Testis (tissue), 3 donors: Measurements from ENCODE around the gene MED8. TPM values are rescaled to one million over a fixed set of nuclear protein-coding genes. Genes with fewer than 3 reads are reported as not detected.

Experiments used
- DNase-seq: peaks from one replicate; pipeline ENCODE4 v3.0.0-alpha.2; 2019
- H3K27ac ChIP-seq, 2 donors: fragments of 200-600 bp; sonication (generic); one replicate each; pipeline ENCODE4 v1.5.1; 2019
- H3K27me3 ChIP-seq: fragments of 200-600 bp; sonication (generic); one replicate; pipeline ENCODE4 v1.5.1; 2019
- H3K36me3 ChIP-seq: fragments of 200-600 bp; sonication (generic); one replicate; pipeline ENCODE4 v1.5.1; 2017; ENCODE audit warnings: low read depth; ENCODE audit errors: missing control alignments
- H3K4me1 ChIP-seq: fragments of 200-600 bp; sonication (generic); one replicate; pipeline ENCODE4 v1.5.1; 2019
- H3K4me3 ChIP-seq, 2 donors: fragments of 200-600 bp; sonication (generic); one replicate each; pipeline ENCODE4 v1.5.1; 2017 to 2019
- H3K9me3 ChIP-seq: fragments of 200-600 bp; sonication (generic); one replicate; pipeline ENCODE4 v1.5.1; 2017
- CTCF ChIP-seq, 3 experiments: fragments of 450-650 bp in 2 of 3; fragments of 200-600 bp in 1 of 3; sonication (generic) in 1 of 3; IDR thresholded peaks; one replicate each; pipeline ENCODE4 v1.5.1; 2016 to 2019; ENCODE audit warnings: antibody characterized with exemption in 3 of 3, mild to moderate bottlenecking in 2 of 3, moderate library complexity in 1 of 3
- POLR2A ChIP-seq: fragments of 450-650 bp; IDR thresholded peaks from one replicate; pipeline ENCODE4 v1.6.1; 2017; ENCODE audit warnings: antibody characterized with exemption, mild to moderate bottlenecking, moderate library complexity
- WGBS, 2 donors: methylation state at CpG; one replicate each; pipeline ENCODE4 v1.1.5; 2018; 5-methylcytosine and 5-hydroxymethylcytosine counted together
- intact Hi-C: fragments of 100-400 bp; cut with DNase I; formaldehyde crosslinking; loops from one replicate; pipeline ENCODE4 v1.15.1; 2023; ENCODE audit warnings: low total_unique reads
- polyA plus RNA-seq: library from polyadenylated mRNA; stranded (reverse); fragments of 350-450 nt; fragmentation: Illumina TruSeq; extraction: RNeasy Lipid Tissue Mini Kit (QIAGEN cat#74804); gene quantifications from one replicate; pipeline ENCODE4 v1.2.3, GENCODE V29; 2014; ENCODE audit warnings: low read depth, low replicate concordance; ENCODE audit not compliant: insufficient read depth
- total RNA-seq, 2 donors: library from RNA; depleted of rRNA; stranded (reverse); fragments of >200 nt; gene quantifications; one replicate each; pipeline ENCODE4 v1.2.3, GENCODE V29; 2016

MED8 gene
- total and polyA plus RNA-seq, 3 donors from 2014 or later = 43.2 to 49.4 (median 46.5) TPM

- Histone ChIP-seq H3K9me3 (no peaks in the 10 kb centered on the region), H3K4me3 (no peak overlapping the region), H3K27me3 (no peaks in the 10 kb centered on the region), H3K4me1 (peaks cover 18% of the 10 kb centered on the region), H3K27ac (no peak overlapping the region), H3K36me3 (no peaks in the 10 kb centered on the region)
- intact Hi-C loops = no loop called here
- DNase-seq = no peak
- 81 to 90% methylated on average over 2 of the region's 2 CpGs for WGBS, 2 donors
- TF ChIP-seq CTCF (IDR thresholded peaks at IDR 0.05) (no peak), POLR2A (no peak)
Observed at GRCh38 chr1:43365678-43366077, 23.9 kb downstream of the MED8 start.

GRCh38 chr1:43363935-43364525, 25.6 kb downstream of the MED8 start:
- no peak for DNase-seq
- intact Hi-C loops = no loop called here
- Histone ChIP-seq H3K36me3 (no peaks in the 10 kb centered on the region), H3K9me3 (no peaks in the 10 kb centered on the region), H3K27ac (no peak overlapping the region), H3K27me3 (no peaks in the 10 kb centered on the region), H3K4me3 (no peak overlapping the region), H3K4me1 (peaks cover 17% of the 10 kb centered on the region)
- TF ChIP-seq POLR2A (no peak), CTCF (IDR thresholded peaks at IDR 0.05) (no peak)
- WGBS, 2 donors = 80 to 84% methylated on average over 5 of the region's 5 CpGs

- H3K36me3 ChIP-seq = no peaks in the 10 kb centered on the region
- DNase-seq = no peak
- no peaks in the 10 kb centered on the region for H3K27me3 ChIP-seq
- WGBS, 2 donors = 79 to 83% methylated on average over 7 to 9 of the region's 9 CpGs
- no peaks in the 10 kb centered on the region for H3K9me3 ChIP-seq
- TF ChIP-seq POLR2A = no peak
- TF ChIP-seq CTCF (IDR thresholded peaks at IDR 0.05) = no peak
- H3K4me3 ChIP-seq = no peak overlapping the region
- intact Hi-C loops = no loop called here
- no peak overlapping the region for H3K27ac ChIP-seq
- H3K4me1 ChIP-seq = peaks cover 11% of the 10 kb centered on the region
Observed at GRCh38 chr1:43363283-43363934, 26.2 kb downstream of the MED8 start.

- TF ChIP-seq POLR2A (no peak), CTCF (IDR thresholded peaks at IDR 0.05) (no peak)
- Histone ChIP-seq H3K4me3 (no peak overlapping the region), H3K27ac (no peak overlapping the region), H3K4me1 (no peaks in the 10 kb centered on the region), H3K9me3 (no peaks in the 10 kb centered on the region), H3K27me3 (no peaks in the 10 kb centered on the region), H3K36me3 (no peaks in the 10 kb centered on the region)
- 73 to 86% methylated on average over 2 to 4 of the region's 4 CpGs for WGBS, 2 donors
- DNase-seq = no peak
- intact Hi-C loops = no loop called here
Observed at GRCh38 chr1:43360616-43361015, 29.0 kb downstream of the MED8 start.

GRCh38 chr1:43359696-43360095, 29.9 kb downstream of the MED8 start:
- Histone ChIP-seq H3K36me3 (no peaks in the 10 kb centered on the region), H3K27me3 (no peaks in the 10 kb centered on the region), H3K27ac (peak overlapping the region in 1 of 2 donors; percentile 84), H3K4me3 (peak overlapping the region; percentile 69 to 74), H3K9me3 (no peaks in the 10 kb centered on the region), H3K4me1 (no peaks in the 10 kb centered on the region)
- DNase-seq = no peak
- TF ChIP-seq POLR2A = no peak
- no peak for TF ChIP-seq CTCF (IDR thresholded peaks at IDR 0.05)
- intact Hi-C loops = no loop called here
- WGBS, 2 donors = 30 to 39% methylated on average over 11 of the region's 11 CpGs
